GM08714 (cell line): Measurements from ENCODE around the gene AQP7.
"Not testable (repeated sequence)": the region's sequence is repeated elsewhere in the genome, so short reads cannot be mapped to it uniquely, and the experiment has no call there.

Source experiments
- H3K4me3 ChIP-seq: fragments of 200-500 bp; sonication (Bioruptor generic); 2 replicates; pipeline ENCODE4 v1.5.1; 2014; ENCODE audit warnings: mild to moderate bottlenecking, low read length, inconsistent platforms
- ZNF274 ChIP-seq: IDR thresholded peaks from 2 replicates; pipeline ENCODE4 v1.6.1; 2012; ENCODE audit warnings: mild to moderate bottlenecking, low read depth, low read length

The AQP7 gene

DNA sequence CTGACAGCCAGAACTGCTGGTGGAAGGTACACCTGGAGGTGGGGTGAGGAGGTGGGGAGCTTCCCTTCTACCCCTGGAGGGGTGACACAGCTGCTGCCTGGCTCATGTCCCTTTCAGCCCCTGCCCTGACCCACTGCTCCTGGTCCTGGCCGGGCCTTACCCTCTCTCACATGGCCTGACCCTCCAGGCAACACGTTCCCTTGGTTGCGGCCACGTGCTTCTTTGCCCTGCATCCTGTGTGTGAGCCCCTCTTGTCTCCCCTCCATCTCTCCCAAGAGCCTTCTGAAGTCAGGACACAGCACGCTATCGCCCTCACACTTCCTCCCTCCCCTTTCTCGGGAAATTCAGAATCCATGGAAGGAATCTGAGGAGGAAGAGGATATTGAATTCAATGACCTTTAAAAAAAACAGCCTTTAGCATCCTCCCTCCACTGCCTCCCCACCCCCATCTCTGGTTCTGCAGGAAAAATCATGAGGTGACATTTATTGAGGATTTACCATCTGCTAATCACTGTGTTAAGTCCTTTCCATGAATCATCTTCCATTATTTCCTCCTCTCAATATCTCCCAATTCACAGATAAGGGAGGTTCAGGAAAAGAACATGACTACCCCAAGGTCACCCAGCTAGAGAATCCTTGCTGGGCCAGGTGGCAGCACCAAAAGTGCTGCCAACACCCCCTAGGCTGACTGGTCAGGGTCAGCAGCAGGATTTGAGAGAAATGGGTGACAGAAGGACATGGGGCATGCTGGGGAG lies 36.7 kb upstream of the AQP7 start:
- no peak overlapping the region for H3K4me3 ChIP-seq
- TF ChIP-seq ZNF274 = no peak

DNA sequence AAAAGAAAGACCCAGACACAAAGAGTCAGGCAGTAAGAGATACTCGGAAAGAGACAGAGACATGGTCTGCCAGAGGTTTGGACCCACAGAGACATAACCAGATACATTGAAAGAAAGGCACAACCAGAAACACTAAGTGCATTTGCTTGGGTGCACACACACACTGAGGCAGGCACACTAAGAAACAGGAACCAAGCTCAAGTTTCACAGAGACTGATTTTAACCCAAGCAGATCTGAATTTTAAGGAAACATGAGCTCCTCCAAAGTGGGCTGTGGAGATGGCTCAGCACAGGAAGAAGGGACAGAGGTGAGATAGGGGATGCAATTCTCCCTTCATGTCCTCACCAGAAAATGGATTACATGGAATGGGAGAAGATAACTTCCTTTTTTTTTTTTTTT lies 35.5 kb upstream of the AQP7 start:
- H3K4me3 ChIP-seq = no peak overlapping the region
- TF ChIP-seq ZNF274 = no peak

DNA sequence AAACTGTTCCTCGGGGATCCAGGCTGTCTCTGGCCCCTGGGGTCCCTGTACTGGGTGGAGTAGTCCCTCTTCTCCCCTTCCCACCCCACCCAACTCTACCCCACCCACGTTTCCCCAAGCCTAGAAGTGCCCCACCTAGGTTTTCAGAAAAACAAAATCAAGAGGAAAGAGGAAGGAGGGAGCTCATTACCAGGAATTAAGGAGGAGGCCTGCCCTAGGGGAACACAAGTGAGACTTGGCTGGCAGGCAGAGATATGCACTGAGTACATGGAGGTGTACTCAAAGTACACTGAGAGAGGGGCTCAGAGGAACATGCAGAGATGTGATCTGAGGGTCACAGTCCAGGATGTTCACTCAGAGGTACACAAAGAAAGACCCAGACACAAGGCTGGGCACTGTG lies 34.8 kb upstream of the AQP7 start:
- no peak for TF ChIP-seq ZNF274
- H3K4me3 ChIP-seq = no peak overlapping the region

DNA sequence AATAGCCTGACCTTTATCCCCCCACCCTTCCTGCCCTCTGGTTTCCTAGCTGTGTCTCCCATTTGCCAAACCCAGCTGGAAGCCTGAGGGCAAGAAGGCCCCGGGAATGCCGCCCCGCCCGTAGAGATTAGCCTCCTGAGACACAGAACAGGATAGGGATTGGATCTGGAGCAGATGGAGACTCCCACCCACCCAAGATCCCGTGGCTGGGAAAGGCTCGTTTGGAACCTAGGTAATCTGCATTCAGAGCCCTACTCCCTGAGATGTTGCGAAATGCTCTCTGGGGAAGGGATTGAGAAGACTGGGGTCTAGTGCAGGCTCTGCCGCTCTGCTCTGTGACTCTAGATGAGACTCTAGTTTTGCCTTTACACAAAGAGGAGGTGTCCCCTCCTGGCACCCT lies 34.1 kb upstream of the AQP7 start:
- no peak for TF ChIP-seq ZNF274
- H3K4me3 ChIP-seq = no peak overlapping the region

DNA sequence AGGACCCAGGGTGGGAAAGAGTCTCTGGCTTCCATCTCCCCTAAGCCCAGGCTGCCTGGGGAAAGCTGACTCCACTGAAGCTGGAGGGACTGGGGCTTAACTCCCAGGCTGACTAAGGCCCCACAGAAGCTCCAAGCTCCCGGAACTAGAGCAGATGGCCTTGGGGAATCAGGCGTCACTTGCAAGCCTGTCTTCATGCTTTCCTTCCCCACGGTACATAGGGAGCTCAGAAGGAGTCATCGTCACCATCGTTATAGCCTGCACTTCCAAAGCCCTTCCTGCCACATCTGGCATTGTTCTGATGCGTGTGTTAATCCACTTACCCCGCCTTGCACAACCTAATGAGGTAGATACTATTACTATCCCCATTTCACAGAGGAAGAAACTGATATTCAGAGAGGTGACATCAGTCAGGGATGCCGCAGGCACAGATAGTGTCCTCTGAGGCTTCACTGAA lies 33.5 kb upstream of the AQP7 start:
- no peak for TF ChIP-seq ZNF274
- H3K4me3 ChIP-seq = no peak overlapping the region

DNA sequence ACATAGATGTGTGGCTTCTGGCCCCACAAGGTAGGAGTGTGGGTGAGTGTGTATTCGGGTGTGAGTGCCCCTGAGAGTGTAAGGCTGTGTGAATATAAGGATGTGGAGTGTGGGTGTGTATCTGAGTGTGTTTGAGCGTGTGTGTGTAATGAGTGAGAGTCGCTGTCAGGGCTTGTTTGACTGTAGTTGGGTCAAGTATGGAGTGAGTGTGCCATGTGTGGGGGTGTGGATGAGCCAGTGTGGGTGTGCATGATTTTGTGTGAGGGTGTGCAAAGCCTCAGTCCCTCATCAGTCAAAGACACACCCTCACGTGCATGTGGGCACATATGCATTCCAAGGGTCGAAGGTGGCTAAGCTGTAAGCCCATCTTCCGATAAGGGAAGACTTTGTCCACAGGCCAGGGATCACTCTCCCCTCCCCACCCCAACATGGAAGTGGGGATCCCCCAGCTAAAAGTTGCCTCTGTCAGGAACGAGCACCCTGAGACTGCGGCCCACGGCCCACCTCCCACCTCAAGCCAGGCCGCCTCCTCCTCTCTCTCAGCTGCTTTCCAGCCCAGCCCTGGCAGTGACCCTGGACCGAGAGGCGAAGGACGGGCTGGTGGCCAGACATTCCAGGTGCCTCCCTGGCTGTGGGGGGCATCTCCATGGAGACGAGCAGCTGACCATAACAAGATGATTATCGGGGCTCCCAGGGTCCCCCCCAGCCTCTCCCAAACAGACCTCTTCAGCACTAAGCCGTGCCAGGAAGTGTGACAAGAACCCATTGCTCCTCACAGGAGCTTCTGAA lies 32.1 kb upstream of the AQP7 start:
- H3K4me3 ChIP-seq = no peak overlapping the region
- no peak for TF ChIP-seq ZNF274

DNA sequence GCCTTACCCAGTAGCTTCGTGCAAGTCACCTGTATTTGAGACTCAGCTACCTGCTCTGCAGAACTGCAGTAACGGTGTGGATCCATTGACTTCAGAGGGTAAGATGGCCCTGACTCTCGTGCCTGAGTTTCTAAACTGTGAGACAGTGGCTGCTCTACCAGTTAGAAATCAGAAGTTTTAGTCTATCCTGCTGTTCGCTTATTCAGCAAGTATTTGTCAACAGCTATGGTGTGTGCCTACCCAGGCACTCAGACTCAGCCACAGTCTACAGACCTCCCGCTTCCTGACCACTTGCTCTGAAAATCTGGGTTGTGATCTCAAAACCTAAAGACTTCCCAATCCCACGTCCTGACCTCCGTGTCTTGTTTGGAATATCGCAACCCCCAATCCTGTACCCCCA lies 31.5 kb upstream of the AQP7 start:
- no peak overlapping the region for H3K4me3 ChIP-seq
- no peak for TF ChIP-seq ZNF274

DNA sequence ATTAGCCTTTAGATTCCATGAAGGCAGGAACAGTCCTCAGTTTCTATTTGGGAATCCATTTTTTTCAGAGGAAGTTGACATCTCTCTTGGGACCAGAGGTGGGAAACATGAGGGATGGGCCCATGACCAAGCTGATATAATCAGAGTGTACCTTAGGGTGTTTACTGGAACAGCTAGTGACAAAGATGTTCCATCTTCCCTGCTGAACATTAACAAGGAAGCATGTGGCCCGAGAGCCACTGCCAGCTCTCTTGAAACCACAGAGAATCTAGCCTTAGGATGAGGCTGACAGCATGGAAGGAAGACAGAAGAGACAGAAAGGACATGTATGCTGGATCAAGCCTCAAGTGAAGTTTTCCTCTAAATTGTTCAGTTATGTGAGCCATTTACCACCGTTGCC lies 29.1 kb upstream of the AQP7 start:
- H3K4me3 ChIP-seq = no peak overlapping the region
- no peak for TF ChIP-seq ZNF274

DNA sequence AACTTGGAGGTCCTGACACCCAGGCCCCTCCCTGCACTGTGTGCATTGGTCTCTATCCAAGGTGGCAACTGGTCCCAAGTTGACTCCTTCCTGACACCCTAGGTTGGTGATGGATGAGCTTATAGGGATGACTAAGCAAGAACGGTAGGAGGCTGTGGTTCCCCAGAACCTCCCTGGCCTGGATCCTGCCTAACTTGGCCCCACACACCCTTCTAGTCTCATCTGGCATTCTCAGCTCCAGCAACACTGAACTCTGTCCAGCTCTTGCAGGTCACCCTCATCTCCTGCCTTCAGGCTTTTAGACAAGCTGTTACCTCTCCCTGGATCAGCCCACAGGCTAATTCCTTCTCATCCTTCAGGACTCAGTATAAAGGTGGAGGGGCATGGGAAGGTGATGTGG lies 28.6 kb upstream of the AQP7 start:
- no peak overlapping the region for H3K4me3 ChIP-seq
- TF ChIP-seq ZNF274 = no peak

DNA sequence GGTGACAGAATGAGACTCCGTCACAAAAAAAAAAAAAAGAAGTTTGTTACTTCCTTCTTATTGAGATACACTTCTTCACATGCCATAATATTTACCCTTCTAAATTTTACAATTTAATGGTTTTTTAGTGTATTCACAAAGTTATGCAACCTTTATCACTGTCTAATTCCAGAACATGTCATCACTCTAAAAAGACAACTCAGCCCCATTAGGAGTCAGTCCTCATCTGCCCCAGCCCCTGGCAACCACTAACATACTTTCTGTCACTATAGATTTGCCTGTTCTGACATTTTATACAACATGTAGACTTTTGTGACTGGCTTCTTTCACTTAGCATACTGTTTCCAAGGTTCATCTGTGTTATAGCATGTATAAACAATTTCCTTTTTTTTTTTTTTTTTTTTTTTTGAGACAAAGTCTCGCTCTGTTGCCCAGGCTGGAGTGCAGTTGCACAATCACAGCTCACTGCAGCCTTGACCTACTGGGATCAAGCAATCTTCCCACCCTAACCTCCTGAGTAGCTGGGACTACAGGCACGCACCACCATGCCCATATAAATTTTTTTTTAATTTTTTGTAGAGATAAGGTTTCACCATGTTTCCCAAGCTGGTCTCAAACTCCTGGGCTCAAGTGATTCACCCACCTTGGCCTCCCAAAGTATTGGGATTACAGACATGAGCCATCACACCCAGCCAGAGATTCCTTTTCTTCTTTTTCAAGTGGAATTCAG lies 27.1 kb upstream of the AQP7 start:
- no peak overlapping the region for H3K4me3 ChIP-seq
- TF ChIP-seq ZNF274 = no peak

DNA sequence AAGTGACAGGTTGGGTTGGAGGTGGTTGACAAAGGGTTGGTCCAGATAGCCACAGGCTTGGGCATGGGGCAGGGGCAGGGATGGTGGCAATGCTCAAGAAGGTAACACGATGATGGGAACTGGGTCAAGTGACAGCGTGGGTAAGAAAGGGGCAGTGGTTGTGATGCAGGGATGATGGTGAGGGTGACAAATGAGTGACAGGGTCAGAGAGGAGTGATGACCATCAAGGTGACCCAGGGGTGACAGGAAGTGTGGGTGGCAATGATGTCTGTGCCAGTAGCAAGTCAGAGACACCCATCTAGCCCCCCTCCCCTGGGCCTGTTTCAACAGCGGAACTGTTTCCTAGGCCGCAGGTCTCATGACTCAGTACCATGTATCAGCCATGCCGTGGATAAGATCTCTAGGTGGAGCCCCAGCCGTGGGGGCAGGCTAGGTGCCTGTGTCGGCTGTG lies 24.5 kb upstream of the AQP7 start:
- no peak for TF ChIP-seq ZNF274
- no peak overlapping the region for H3K4me3 ChIP-seq

DNA sequence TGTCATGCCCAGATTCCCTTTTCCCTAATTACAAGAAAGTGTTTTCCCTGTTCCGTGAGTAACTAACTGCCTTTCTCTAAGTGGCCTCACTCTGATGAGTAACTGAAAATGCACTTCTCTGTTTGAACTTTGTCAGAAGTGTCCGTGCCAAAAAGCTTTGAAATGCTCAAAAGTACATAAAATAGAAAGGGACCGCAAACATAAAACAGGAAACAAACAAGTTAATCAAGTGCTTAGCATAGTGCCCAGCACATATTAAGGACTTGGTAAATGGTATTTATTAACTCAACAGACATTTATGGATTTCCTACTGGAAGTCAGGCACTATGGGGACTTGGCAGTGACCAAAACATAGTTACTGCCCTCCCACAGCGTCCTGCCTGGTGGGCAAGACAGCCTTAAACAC lies 22.8 kb upstream of the AQP7 start:
- TF ChIP-seq ZNF274 = no peak
- no peak overlapping the region for H3K4me3 ChIP-seq

DNA sequence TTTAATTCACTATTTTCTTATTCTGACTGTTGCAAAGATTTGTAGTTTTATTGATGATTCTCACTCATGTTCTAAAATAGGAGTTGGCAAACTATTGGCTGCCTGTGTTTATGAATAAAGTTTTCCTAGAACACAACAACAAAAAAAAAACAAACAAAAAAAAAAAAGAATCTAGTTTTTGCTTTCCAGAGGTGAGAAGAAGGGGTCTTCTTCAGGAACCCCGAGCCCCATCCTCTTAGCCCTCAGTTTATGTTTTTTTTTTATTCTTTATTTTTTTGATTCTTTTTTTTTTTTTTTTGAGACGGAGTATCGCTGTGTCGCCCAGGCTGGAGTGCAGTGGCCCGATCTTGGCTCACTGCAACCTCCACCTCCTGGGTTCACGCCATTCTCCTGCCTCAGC lies 22.1 kb upstream of the AQP7 start:
- H3K4me3 ChIP-seq = not testable (repeated sequence)

DNA sequence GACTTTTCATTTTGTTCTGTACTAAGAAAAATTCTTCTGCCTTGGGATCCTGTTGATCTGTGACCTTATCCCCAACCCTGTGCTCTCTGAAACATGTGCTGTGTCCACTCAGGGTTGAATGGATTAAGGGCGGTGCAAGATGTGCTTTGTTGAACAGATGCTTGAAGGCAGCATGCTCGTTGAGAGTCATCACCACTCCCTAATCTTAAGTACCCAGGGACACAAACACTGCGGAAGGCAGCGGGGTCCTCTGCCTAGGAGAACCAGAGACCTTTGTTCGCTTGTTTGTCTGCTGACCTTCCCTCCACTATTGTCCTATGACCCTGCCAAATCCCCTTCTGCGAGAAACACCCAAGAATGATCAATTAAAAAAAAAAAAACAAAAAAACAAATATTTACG lies 21.7 kb upstream of the AQP7 start:
- not testable (repeated sequence) for H3K4me3 ChIP-seq
